GM12865 (cell line): ENCODE data around the gene PLEKHA5.

Experiments used
- DNase-seq: peaks from one replicate; pipeline ENCODE4 v3.0.0; 2010; ENCODE audit warnings: low read depth
- H3K4me3 ChIP-seq: 2 replicates; pipeline ENCODE4 v1.5.1; 2011; ENCODE audit warnings: mild to moderate bottlenecking, low read depth, low read length, control low read depth
- CTCF ChIP-seq: IDR thresholded peaks from 2 replicates; pipeline ENCODE4 v1.5.1; 2011; ENCODE audit warnings: low read length, control low read depth, low read depth, inconsistent platforms; ENCODE audit not compliant: insufficient read depth; ENCODE audit errors: missing control alignments

The PLEKHA5 gene

GRCh38 chr12:19277711-19278110 lies 148.2 kb downstream of the PLEKHA5 start:
- H3K4me3 ChIP-seq: no peak overlapping the region
- DNase-seq: no peak
- TF ChIP-seq CTCF: no peak

- TF ChIP-seq CTCF: no peak
- no peak overlapping the region for H3K4me3 ChIP-seq
- DNase-seq: no peak
These were observed 148.9 kb downstream of the PLEKHA5 start for GRCh38 chr12:19278407-19278806.

- TF ChIP-seq CTCF: no peak
- H3K4me3 ChIP-seq: no peak overlapping the region
- no peak for DNase-seq
These were observed 152.7 kb downstream of the PLEKHA5 start for GRCh38 chr12:19282133-19282699.

- no peak for TF ChIP-seq CTCF
- no peak for DNase-seq
- no peak overlapping the region for H3K4me3 ChIP-seq
These were observed 155.1 kb downstream of the PLEKHA5 start for GRCh38 chr12:19284658-19285057.

- DNase-seq: no peak
- TF ChIP-seq CTCF: no peak
- H3K4me3 ChIP-seq: no peak overlapping the region
These were observed 156.4 kb downstream of the PLEKHA5 start for GRCh38 chr12:19285793-19286448.

GRCh38 chr12:19287302-19287701 lies 157.8 kb downstream of the PLEKHA5 start:
- TF ChIP-seq CTCF: no peak
- no peak for DNase-seq
- H3K4me3 ChIP-seq: no peak overlapping the region

GRCh38 chr12:19288161-19288560 lies 158.6 kb downstream of the PLEKHA5 start:
- no peak for TF ChIP-seq CTCF
- DNase-seq: no peak
- no peak overlapping the region for H3K4me3 ChIP-seq
